GM18951 (cell line): Measurements from ENCODE around the gene MARCHF11.

Experiments
- POLR2A ChIP-seq: IDR thresholded peaks from 4 replicates; pipeline ENCODE4 v1.6.1; 2011; ENCODE audit warnings: mild to moderate bottlenecking; ENCODE audit not compliant: insufficient read length, insufficient read depth; ENCODE audit errors: extremely low read depth
- in situ Hi-C: fragments of 300-500 bp; cut with MboI; formaldehyde crosslinking; loops from one replicate; pipeline ENCODE4 v1.12.0; 2022; ENCODE audit warnings: low sequenced_read_pairs, mixed read lengths, inconsistent platforms; ENCODE audit not compliant: unreplicated experiment

MARCHF11 gene

DNA sequence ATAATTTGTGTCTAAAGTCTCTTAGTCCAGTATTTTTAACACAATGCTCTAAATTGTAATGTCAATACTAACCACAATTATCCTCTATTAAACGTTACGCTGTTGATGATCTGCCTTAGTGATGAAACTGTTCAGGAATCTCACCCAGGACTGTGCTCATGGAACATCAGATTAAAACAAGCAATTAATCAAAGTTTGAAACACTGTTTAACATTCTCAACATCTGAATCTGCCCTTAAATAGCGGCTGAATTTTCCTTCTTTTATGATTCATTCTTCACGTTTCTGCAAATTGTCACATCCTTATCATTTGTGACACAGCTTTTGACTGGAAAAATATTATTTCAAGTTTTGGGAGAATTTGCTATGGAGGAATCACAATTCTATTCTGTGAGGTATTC lies 113.8 kb downstream of the MARCHF11 start:
- in situ Hi-C loops: no loop called here
- TF ChIP-seq POLR2A: no peak

DNA sequence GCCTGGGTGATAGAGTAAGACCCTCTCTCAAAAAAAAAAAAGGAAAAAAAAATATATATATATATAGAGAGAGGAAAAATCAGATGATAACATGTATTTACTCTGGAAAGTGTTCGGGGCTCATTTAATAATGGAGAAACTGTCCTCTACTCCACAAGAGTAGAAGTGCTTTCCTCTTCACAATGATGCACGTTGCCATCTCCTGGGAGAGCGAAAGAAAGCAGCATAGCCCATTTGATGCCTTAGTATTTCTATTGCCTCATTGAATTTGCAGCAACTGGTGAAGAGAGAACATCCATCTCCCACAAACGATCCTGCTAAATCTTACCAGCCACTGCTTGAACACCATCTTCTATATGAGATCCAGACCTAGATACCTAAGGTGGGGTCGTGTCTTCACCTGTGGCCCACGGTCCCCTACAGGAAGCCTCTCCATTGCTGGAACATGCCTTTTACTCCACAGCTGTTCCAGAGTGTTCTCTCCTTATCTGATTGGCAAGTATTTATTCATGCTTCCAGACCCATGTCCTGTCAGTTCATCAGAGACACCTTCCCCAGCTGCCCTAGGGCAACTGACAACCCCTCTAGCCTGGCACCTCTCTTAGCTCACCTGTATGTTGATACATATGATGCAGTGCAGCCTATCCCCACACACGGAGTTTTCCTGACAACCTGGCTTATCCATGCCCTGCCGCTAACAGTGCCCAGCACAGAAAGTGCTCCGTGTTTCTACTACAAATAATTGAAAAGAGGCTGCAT lies 115.3 kb downstream of the MARCHF11 start:
- in situ Hi-C loops: no loop called here
- no peak for TF ChIP-seq POLR2A

DNA sequence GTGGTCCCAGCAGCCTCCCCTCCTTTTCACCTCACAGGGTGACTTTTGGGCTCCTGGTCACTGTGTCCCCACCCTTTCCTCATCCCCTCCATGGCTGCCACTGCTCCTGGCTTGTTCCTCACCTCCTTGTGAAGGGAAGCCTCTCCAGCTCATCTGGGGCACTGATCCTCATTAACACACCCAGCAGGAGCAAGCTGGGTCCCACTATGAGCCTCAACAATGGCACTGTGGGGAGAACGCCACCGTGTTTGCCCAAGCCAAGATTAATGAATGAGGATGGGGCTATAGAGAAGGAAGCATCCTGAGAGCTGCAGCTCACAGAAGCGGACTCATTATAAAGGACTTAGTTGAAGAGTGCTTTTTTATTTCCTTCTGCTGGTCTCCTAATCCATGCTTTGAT lies 118.4 kb downstream of the MARCHF11 start:
- in situ Hi-C loops: no loop called here

DNA sequence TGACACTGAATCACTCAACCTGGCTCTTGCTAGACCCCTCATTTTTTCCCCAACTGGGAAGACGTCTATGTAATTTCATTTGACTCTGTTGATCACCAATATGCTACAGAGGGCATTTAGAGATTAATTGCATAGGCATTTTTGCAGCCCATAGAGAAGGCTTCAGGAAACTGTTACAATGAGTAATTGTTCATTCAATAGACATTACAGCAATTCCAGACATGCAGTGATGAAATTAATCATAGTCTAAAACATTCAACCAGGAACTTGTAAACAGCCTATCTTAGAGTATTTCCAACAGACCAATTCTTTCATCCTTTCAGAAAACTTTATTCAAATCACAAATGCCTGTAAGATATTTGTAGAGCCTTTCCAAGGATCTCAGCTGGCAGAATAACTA lies 122.3 kb downstream of the MARCHF11 start:
- in situ Hi-C loops: no loop called here
- TF ChIP-seq POLR2A: no peak

More for the DNA sequence above, 118.4 kb downstream of the MARCHF11 start:
- no peak for TF ChIP-seq POLR2A

DNA sequence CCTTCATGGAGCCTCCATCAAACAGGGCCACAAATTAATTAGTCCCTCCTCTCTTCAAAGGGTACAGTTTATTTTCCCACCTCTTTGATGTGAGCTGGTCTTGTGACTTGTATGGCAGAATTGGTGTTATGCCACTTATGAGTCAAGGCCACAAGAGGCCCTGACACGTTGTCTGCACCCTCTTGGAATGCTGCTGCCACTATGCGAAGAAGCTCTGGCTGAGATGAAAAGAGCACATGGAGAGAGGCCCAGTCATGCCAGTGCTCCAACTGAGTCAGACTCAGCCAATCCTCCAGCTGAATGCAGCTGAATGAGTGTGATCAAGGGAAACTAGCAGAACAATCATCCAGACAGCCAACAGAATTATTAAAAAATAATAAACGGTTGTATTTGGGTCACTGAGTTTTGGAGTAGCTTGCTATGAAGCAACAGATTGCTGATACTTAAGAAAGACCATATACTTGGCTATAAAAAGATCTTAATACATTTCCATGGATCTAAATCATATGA lies 128.3 kb downstream of the MARCHF11 start:
- no peak for TF ChIP-seq POLR2A
- in situ Hi-C loops: no loop called here

DNA sequence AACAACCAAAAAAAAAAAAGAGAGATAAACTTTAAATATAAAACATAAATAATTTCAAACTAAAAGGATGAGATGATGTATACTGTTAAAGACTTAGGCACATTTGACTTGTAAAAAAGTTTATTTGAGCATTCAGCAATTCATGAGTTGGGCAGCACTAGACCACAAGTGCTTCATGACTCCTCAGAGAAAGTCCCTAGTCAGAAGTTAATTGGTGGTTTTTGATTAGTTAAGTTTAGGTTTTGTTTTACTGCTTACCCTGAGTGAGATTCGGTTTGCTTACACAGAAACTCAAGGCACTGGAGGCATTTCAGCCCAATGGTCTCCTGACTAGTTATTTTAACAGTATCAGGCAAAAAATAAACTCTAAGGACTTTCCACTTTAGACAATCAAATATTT lies 129.2 kb downstream of the MARCHF11 start:
- in situ Hi-C loops: no loop called here
- TF ChIP-seq POLR2A: no peak

DNA sequence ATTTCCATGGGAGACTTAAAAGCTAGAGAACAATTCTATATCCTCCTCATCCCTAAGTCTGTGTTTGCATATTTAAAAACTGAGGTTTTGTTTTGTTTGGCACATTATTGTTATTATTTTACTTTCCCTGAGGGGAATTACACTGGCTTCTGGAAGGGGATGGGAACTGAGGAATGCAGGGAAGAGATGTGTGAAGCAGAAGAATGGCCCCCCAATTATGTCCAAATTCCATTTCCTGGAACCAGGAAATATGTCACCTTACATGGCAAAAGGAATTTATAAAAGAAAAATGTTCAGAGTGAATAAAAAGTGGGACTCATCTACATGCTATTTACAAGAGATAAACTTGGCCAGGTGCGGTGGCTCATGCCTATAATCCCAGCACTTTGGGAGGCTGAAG lies 129.8 kb downstream of the MARCHF11 start:
- in situ Hi-C loops: no loop called here
- TF ChIP-seq POLR2A: no peak

DNA sequence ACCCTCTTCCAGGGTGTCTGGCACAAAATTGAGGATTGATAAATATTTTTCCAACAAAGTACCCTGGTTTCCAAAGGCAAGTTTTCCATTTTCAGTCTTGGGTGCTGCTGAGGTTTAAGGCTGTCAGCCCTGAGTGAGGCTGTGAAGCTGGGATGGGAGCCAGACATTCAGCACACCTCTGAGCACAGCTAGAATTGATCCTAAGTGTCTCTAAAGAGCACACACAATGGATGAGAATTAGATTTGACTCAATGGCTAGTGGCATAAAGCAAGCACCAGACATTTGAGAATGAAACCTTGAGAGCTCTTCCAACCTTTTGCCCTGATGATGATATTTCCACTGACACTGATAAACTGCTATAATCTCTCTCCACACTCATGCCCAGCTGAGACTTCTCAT lies 131.5 kb downstream of the MARCHF11 start:
- in situ Hi-C loops: no loop called here
- no peak for TF ChIP-seq POLR2A

DNA sequence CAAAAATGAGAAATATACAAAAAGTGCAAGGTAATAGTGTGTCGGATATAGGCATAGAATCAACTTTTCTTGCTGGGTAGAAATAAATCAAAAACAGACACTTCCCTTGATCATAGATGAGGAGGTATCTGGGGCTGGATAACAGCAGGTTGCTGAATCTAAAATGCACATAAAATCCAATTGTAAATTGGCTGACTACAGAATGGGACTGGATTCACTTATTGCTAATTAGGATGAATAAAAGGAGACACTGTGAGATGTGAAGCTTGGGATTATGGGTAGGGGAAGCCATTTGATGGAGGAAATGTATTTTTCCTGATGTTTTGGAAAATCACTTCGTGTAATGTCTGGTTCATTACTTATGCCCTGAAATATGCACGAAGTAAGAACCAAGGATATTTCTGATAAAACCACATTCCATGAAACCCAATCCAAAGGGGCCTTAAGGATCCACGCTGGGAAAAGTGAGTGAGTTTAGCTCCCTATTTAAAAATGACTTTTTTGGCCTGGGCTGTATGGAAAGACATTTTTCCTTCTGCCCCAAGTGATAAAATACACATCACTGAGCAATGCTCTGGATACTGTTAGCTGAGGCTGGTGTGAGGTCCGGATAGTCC lies 136.1 kb downstream of the MARCHF11 start:
- no peak for TF ChIP-seq POLR2A
- in situ Hi-C loops: no loop called here

DNA sequence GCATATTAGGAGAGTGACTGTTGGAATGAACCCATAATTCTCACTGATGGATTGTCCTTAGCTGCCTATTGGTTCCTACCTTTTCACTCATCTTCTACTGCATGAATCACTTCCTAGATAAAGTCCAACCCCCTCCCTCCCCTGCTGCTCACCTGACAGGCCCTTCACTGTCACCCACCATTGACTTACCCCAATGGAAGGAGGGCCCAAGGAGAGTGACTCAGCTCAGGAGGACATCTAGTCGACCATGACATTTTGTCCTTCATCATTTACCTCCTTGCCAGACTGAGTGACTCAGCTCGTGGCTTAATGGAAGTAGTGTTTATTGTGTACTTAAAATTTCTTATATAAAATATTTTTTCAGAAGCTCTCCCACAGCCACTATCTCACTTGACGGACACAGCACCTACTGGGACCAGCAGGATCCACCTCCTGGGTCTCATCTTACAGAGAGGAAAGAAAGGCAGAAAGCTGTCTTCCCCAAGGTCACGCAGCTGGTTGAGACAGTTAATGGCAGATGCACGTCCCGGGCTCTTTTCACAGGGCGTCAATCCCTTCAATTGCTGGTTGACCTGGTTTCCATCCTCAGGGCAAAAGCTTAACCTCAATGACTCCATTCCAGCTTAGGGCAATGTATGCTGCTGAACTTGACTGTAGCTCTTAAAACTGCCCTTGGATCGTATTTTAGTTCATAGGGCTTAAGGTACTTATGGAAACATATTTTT lies 142.3 kb downstream of the MARCHF11 start:
- TF ChIP-seq POLR2A: no peak
- in situ Hi-C loops: no loop called here

DNA sequence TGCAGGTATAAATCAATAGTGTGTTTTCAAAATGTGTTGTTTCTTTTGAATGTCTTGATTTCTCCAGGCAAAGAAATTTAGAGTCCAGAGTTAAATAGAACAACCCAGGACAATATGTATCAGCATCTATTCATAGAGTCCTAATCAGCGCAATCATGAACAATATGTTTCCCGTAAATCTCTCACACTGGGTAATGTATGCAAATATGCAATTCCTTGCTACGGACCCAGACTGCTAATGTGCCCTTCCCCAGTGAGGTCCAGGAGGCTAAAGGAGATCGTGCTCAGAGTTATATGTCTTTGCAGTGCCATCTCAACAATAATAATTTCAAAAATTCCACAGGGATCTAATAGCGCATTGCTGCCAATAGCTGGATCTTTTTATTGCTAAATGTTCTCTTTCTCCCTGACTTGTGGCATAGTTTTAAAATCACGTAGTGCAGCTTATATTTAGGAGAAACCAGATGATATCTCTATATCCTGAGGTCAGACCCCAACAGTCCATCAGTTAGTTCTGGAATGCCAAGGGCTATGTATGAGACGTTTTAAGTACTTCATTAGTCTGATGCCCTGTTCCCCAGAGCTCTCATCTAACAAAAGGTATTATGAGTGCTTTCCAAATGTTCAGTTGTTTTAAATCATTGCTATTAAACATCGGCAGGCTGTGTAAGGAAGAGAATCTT lies 145.1 kb downstream of the MARCHF11 start:
- no peak for TF ChIP-seq POLR2A
- in situ Hi-C loops: no loop called here

DNA sequence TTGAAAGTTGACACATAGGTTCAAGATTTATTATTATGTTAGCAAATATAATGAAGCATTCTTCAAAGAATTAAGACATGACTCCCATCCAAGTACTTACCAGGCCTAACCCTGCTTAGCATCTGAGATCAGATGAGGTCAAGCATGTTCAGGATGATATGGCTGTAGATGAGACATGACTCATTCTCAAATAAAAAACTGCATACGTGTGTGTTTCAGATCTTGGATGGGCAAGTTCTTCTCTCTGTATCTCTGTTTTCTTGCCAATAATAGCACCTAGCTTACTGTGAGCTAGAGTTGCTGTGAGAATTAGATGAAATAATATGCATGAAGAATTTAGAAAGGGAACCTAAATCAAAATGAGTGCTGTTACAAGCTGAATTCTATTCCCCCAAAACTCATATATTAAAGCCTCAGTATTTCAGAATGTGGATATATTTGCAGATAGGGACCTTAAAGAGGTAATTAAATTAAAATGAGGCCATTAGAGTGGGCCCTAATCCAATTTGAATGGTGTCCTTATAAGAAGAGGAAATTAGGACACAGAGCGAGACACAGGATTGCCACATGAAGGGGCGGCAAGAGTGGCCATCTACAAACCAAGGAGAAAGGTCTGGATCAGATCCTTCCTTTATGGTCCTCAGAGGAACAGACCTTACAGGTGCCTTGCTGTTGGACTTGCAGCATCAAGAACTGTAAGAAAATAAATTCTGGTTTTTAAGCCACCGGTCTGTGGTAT lies 146.2 kb downstream of the MARCHF11 start:
- in situ Hi-C loops: no loop called here
- no peak for TF ChIP-seq POLR2A

DNA sequence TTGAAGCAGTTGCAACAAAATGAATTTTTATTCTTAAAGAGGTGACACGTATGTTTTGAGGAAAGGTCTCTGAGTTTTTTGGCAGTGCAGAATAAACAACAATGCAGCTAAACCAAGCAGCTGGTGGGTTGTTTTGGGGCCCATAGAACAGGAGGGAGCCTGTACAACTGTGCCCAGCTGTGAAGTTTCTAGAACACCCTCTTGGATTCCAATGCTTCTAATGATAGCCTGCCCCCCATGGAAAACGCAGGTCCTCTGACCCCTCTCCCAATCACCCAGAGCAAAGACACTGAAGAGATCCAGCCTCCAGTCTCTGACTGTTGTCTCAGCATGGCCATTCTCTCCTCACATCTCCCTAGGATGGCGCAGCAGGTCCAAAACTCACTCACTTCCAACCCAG lies 150.9 kb downstream of the MARCHF11 start:
- in situ Hi-C loops: no loop called here
- no peak for TF ChIP-seq POLR2A

DNA sequence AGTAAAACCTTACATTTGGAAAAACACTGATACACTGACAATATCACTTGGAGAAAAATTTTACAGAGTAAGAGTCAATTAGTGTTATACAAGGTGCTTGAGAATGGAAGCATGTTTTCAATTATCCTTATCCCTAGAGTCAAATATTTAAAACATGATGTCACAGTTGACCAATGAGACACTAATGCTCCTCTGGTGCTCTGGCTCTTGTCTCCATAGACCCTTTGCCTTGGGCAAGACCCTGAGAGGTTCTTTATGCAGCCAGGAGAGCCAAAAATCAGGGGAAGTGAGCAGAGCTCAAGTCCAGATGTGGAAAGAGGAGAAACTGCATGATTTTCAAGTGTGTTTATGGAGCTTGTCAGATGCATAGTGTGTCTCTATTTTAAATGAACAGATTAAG lies 153.9 kb downstream of the MARCHF11 start:
- in situ Hi-C loops: no loop called here
- no peak for TF ChIP-seq POLR2A
